ENCODE data around the gene PCDHGA3.
"Not testable (repeated sequence)": the region's sequence is repeated elsewhere in the genome, so short reads cannot be mapped to it uniquely, and the experiment has no call there.

PCDHGA3 gene

GRCh38 chr5:141383345-141383744, 39.7 kb downstream of the PCDHGA3 start:
- DNase-seq (ENCODE audit: low read depth) = no peak

GRCh38 chr5:141384471-141385267, 41.0 kb downstream of the PCDHGA3 start:
- DNase-seq (ENCODE audit: low read depth) = no peak

GRCh38 chr5:141387557-141388311, 44.1 kb downstream of the PCDHGA3 start, which contains the start of gene PCDHGB4:
TSS of gene PCDHGB4 (plus strand) at chr5:141387698. CDS start at chr5:141387885, 187 bp downstream.
- DNase-seq (ENCODE audit: low read depth) = not testable (repeated sequence)

GRCh38 chr5:141388661-141389060, 45.0 kb downstream of the PCDHGA3 start:
- no peak for DNase-seq (ENCODE audit: low read depth)

GRCh38 chr5:141389153-141390042, 45.8 kb downstream of the PCDHGA3 start:
- no peak for DNase-seq (ENCODE audit: low read depth)

- no peak for DNase-seq (ENCODE audit: low read depth)
Observed at GRCh38 chr5:141392429-141393198, 49.0 kb downstream of the PCDHGA3 start, which contains the start of gene PCDHGA8. TSS of gene PCDHGA8 (plus strand) at chr5:141392633. CDS start at chr5:141392814, 181 bp downstream.

GRCh38 chr5:141393267-141393666, 49.6 kb downstream of the PCDHGA3 start:
- DNase-seq (ENCODE audit: low read depth) = no peak

GRCh38 chr5:141394401-141395187, 51.0 kb downstream of the PCDHGA3 start:
- DNase-seq (ENCODE audit: low read depth) = not testable (repeated sequence)

All from HS-27A (cell line).